Calu3 (cell line): ENCODE measurements around the gene PPP1R1A. TPM values are rescaled to one million over a fixed set of nuclear protein-coding genes. Genes with fewer than 3 reads are reported as not detected.

Experiments
- BruUV-seq: library from RNA; stranded (reverse); fragments of 400-500 nt; replicated peaks from 2 replicates; lab custom pipeline; 2021; lab: Mats Ljungman, UMichigan
- CTCF ChIA-PET: fragments of 300-600 bp; sonication (Branson Sonifier 250); formaldehyde crosslinking; loops from one replicate; lab custom pipeline; 2022; ENCODE audit warnings: antibody characterized with exemption; lab: Charles Lee
- DNase-seq: peaks from one replicate; pipeline ENCODE4 v3.0.0; 2022
- H3K27ac Mint-ChIP-seq: one replicate; pipeline ENCODE4 v1.8.0; 2022; ENCODE audit warnings: mixed read lengths; ENCODE audit not compliant: unreplicated experiment
- H3K27me3 Mint-ChIP-seq: one replicate; pipeline ENCODE4 v1.8.0; 2022; ENCODE audit warnings: mixed read lengths; ENCODE audit not compliant: unreplicated experiment
- H3K36me3 Mint-ChIP-seq: one replicate; pipeline ENCODE4 v1.8.0; 2022; ENCODE audit warnings: mild to moderate bottlenecking, moderate library complexity, mixed read lengths; ENCODE audit not compliant: insufficient read depth, unreplicated experiment
- H3K4me1 Mint-ChIP-seq: one replicate; pipeline ENCODE4 v1.8.0; 2022; ENCODE audit warnings: mild to moderate bottlenecking, low read depth, mixed read lengths; ENCODE audit not compliant: unreplicated experiment
- H3K4me3 Mint-ChIP-seq: one replicate; pipeline ENCODE4 v1.8.0; 2022; ENCODE audit warnings: mild to moderate bottlenecking, low read depth, moderate library complexity, mixed read lengths; ENCODE audit not compliant: unreplicated experiment
- H3K9me3 Mint-ChIP-seq: one replicate; pipeline ENCODE4 v1.8.0; 2022; ENCODE audit warnings: low read depth, mixed read lengths; ENCODE audit not compliant: unreplicated experiment
- CTCF ChIP-seq: fragments of 200-600 bp; IDR thresholded peaks from one replicate; pipeline ENCODE4 v1.8.0; 2022; ENCODE audit warnings: antibody characterized with exemption; ENCODE audit not compliant: unreplicated experiment
- intact Hi-C: fragments of 100-400 bp; cut with micrococcal nuclease; formaldehyde crosslinking; loops from one replicate; pipeline ENCODE4 v1.10.0; 2022; ENCODE audit not compliant: unreplicated experiment
- total RNA-seq: library from RNA; stranded (reverse); gene quantifications from 2 replicates; pipeline ENCODE4 v1.2.3, GENCODE V29; 2022

PPP1R1A gene
- total RNA-seq, 1 experiment from 2014 or later: 0.26 TPM

GRCh38 chr12:54612225-54612750 is 23.8 kb upstream of the PPP1R1A start:
- CTCF ChIA-PET: no interaction called here
- BruUV-seq: no TSS peak
- peaks cover 100% of the 10 kb centered on the region for H3K27me3 Mint-ChIP-seq

GRCh38 chr12:54611715-54612149 is 23.3 kb upstream of the PPP1R1A start:
- Mint-ChIP-seq H3K27ac (no peak overlapping the region), H3K9me3 (no peaks in the 10 kb centered on the region), H3K4me1 (no peaks in the 10 kb centered on the region), H3K27me3 (peaks cover 100% of the 10 kb centered on the region), H3K36me3 (no peaks in the 10 kb centered on the region), H3K4me3 (no peak overlapping the region)
- TF ChIP-seq CTCF: no peak
- no peak for DNase-seq
- BruUV-seq: no TSS peak
- CTCF ChIA-PET: no interaction called here
- intact Hi-C loops: no loop called here

More at GRCh38 chr12:54612225-54612750, 23.8 kb upstream of the PPP1R1A start:
- DNase-seq: no peak
- no peaks in the 10 kb centered on the region for H3K9me3 Mint-ChIP-seq
- intact Hi-C loops: no loop called here
- no peak overlapping the region for H3K4me3 Mint-ChIP-seq
- no peak for TF ChIP-seq CTCF
- H3K27ac Mint-ChIP-seq: no peak overlapping the region
- no peaks in the 10 kb centered on the region for H3K36me3 Mint-ChIP-seq
- H3K4me1 Mint-ChIP-seq: no peaks in the 10 kb centered on the region

GRCh38 chr12:54608769-54609168 is 20.3 kb upstream of the PPP1R1A start:
- no TSS peak for BruUV-seq
- no peak for DNase-seq
- intact Hi-C loops: no loop called here
- Mint-ChIP-seq H3K4me1 (no peaks in the 10 kb centered on the region), H3K27me3 (peaks cover 79% of the 10 kb centered on the region), H3K27ac (no peak overlapping the region), H3K9me3 (no peaks in the 10 kb centered on the region), H3K36me3 (no peaks in the 10 kb centered on the region), H3K4me3 (no peak overlapping the region)
- no peak for TF ChIP-seq CTCF
- CTCF ChIA-PET: no interaction called here

- intact Hi-C loops: no loop called here
- Mint-ChIP-seq H3K27me3 (peaks cover 73% of the 10 kb centered on the region), H3K9me3 (no peaks in the 10 kb centered on the region), H3K36me3 (no peaks in the 10 kb centered on the region), H3K4me1 (peaks cover 1% of the 10 kb centered on the region), H3K27ac (no peak overlapping the region), H3K4me3 (no peak overlapping the region)
- CTCF ChIA-PET: no interaction called here
- no TSS peak for BruUV-seq
- no peak for DNase-seq
- no peak for TF ChIP-seq CTCF
Measured at GRCh38 chr12:54608156-54608555, 19.7 kb upstream of the PPP1R1A start.
